LNCAP (cell line): ENCODE results near the gene EXOC2.

Experiments used
- TF ChIP-seq, protein P1 (sequence below): fragments of 450-650 bp; IDR thresholded peaks from 2 replicates; pipeline ENCODE4 v1.5.1; 2017; ENCODE audit warnings: mild to moderate bottlenecking

Gene EXOC2

DNA sequence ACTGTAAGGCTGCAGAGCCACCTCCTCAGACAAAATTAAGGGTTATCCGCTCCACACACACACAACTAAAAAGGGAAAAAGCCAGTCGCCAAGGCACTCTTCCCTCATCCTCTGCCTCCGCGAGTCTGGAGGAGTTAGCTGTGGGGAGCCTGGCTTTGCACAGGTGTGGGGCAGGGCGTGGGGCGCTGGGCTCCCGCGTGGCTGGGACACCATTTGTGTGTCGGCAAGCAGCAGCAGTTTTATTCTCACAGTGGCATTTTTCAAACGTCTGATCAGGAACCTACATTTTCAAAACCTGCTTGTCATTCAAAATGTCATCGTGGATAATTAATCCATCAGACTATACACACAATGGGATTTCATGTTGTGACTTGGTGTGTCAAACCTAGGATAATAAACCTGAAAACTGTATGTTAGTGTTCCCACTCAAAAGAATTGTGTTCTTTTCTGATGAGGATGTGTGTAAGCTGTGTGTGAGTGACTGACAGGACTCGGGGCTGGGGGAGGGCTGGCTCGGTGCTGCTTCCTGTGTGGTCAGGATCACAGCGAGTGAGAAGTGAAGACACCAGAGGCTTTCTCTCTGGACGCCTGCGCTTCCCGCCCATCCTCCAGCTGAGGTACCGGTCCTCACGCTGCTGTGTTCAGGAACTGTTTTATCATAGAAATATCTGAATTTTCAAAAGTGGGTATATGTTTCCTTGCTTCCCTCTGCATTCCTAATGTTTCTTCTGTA is 218.3 kb downstream of the EXOC2 start:
- TF ChIP-seq, protein P1, sequence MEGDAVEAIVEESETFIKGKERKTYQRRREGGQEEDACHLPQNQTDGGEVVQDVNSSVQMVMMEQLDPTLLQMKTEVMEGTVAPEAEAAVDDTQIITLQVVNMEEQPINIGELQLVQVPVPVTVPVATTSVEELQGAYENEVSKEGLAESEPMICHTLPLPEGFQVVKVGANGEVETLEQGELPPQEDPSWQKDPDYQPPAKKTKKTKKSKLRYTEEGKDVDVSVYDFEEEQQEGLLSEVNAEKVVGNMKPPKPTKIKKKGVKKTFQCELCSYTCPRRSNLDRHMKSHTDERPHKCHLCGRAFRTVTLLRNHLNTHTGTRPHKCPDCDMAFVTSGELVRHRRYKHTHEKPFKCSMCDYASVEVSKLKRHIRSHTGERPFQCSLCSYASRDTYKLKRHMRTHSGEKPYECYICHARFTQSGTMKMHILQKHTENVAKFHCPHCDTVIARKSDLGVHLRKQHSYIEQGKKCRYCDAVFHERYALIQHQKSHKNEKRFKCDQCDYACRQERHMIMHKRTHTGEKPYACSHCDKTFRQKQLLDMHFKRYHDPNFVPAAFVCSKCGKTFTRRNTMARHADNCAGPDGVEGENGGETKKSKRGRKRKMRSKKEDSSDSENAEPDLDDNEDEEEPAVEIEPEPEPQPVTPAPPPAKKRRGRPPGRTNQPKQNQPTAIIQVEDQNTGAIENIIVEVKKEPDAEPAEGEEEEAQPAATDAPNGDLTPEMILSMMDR: no peak

DNA sequence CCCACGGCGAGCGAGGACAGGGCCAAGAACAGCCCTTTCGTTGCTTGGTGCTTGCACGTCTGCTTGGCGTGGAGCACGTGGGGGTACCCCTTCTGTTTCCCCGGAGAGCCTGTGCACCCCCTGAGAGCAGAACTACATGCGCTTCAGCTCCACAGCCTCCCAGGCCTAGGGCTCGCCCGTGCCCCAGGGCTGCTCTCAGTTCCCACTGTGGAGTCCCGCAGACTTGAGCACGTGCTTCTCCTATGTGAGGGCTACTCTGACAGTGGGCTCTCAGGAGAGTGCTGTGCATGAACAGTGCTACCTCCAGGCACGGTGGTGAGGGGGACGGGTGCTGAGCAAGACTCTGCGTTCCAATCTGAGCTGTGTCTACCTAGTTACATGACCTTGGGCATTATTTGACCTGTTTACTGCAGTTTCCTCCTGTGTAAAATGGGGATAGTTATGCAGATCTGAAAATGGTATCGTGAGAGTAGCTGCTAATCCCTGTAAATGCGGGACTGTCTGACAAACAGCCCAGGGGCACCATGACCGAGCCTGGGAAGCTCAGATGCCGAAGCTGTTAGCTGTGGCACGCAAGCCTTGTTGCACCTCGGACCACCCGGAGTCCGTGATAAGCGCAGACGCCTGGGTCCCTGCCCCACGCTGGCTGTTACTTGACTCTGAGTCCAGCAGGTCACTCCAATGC is 219.0 kb downstream of the EXOC2 start:
- TF ChIP-seq, protein P1: no peak

DNA sequence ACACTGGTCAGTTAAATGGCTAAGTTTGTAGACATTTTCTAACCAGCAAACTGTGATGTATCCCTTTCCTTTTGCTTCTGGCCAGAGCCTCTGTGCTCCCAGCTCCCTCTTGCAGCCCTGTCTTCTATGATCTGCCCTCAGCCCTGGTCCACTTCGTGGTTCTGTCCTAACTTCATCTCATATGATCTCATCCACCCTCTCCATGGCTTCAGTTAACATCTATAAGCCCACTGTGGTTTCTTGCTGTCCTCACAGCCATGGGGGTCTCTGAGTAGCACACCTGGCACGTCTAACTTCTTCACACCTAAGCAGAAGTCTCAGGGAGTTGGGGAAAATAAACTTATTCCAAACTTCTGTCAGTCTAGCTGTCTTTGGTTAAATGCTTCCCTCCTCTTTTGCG is 219.6 kb downstream of the EXOC2 start:
- TF ChIP-seq, protein P1: no peak

DNA sequence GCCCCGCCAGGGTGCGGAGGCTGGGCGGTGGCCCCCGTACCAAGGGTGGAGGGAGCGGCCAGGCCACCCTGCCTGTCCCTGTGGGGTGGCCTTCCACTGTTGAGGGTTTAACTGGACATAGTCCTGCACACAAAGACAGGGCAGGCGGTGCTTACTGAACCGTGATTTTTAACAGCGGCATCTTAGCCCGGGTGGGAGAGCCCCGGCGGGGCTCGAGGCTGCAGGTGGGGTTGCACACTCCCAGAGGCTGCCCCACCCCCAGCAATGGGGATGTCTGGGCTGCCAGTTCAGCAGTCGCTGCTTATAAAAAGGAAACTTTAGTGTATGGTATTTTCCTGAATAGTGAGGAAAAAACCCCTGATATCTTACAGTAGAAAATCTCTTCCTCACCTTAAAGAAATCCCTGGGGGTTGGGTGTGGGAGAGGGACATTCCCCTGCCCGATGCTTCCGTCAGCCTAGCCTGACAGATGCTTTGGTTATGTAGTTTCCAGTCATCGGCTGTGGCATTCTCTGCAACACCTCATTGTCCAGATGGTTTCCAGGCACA is 222.0 kb downstream of the EXOC2 start:
- TF ChIP-seq, protein P1: no peak

DNA sequence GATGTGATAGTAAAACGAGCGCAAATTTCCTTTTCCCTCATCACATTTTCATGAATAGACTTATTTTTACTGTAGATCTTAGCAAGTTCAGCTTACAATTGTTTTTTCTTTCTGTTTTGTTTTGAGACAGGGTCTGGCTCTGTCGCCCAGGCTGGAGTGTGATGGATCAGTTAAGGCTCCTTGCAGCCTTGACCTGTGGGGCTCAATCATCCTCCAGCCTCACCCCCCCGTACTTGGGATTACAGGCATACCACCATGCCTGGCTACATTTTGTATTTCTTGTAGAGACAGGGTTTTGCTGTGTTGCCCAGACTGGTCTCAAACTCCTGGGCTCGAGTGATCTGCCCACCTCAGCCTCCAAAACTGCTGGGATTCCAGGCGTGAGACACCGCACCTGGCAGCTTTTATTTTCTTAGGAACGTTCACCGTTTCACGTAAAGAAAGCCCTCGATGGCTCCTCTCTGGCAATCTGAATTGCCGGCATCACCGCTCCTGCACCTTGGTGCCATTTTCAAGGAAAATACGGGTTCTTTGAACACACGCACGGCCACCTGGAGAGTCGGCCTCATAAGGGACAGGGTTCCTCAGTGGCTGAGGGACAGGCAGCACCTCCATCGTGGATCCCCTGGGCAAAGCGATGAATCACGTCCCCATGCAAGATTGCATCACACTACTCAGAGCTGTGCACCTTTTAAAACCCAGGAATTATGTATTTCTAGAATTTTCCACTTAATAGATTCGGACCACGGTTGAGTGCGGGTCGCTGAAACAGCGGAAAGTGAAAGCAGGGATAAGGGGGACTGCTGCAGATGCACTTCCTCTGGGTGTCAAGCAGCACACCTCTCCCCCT is 222.7 kb downstream of the EXOC2 start:
- TF ChIP-seq, protein P1: no peak

DNA sequence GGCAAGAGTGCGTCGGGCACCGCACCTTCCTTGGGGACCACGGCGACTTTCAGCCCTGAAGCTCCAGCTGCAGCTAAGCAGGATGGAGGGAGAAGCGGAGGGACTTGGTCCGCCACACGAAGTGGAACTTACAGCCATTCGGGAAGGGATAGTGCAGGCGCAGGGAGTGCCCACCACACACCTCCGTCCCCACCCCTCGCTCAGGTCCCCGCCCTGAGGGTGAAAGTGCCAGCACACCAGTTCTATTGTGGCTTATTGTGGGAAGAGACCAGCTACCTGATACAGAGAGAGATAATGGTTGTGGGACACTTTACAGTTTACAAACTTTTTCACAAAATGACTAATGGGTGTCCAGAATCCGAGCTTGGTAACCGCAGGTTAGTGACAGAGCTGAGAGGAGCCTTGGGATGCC is 225.3 kb downstream of the EXOC2 start:
- TF ChIP-seq, protein P1: no peak

DNA sequence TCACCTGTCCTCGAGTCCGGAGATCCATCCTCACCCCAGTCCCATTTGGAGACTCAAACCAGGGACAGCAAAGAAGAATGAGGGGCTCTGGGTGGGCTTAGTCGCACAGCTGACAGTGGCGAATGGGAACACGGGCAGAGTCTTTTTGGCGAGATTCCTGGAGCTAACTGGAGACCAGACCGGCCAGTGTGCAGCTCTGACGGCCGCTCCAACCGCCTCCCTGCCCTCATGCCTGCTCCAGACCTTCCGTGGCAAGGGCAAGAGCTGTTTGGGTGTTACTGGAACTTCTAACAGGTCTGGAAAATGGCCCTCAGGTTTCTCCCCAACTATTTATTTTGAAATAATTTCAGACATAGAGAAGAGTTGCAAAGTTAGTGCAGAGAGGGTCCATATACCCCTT is 225.8 kb downstream of the EXOC2 start:
- TF ChIP-seq, protein P1: no peak
